ENCODE results near the gene NFKB1.

- TF ChIP-seq POLR2A (IDR thresholded peaks at IDR 0.05) (no peak), CTCF (IDR thresholded peaks at IDR 0.05) (no peak)
These were observed 53.8 kb downstream of the NFKB1 start for GRCh38 chr4:102554992-102555391.
